DND-41 (cell line): ENCODE measurements around the gene NINL.

Source experiments
- ATAC-seq: fragments of 200-7000 bp; cut with Tn5 transposase; 3 replicates; pipeline ENCODE4 v1.9.1; 2021; ENCODE audit warnings: low read depth; ENCODE audit not compliant: insufficient read depth
- DNase-seq: peaks from one replicate; pipeline ENCODE4 v3.0.0-alpha.2; 2020
- H2AFZ ChIP-seq: 2 replicates; pipeline ENCODE4 v1.6.0; 2012; ENCODE audit warnings: low read depth, low read length
- H3K27ac ChIP-seq: 2 replicates; pipeline ENCODE4 v1.5.1; 2012; ENCODE audit warnings: low read length, inconsistent platforms
- H3K27me3 ChIP-seq: fragments of 200-600 bp; sonication (generic); 2 replicates; pipeline ENCODE4 v1.6.0; 2012; ENCODE audit warnings: low read length, mild to moderate bottlenecking, inconsistent platforms; ENCODE audit not compliant: insufficient read depth, poor library complexity
- H3K36me3 ChIP-seq: 2 replicates; pipeline ENCODE4 v1.5.1; 2012; ENCODE audit warnings: low read length, inconsistent platforms; ENCODE audit not compliant: insufficient read depth
- H3K4me1 ChIP-seq: 2 replicates; pipeline ENCODE4 v1.5.1; 2012; ENCODE audit warnings: mild to moderate bottlenecking, low read length; ENCODE audit not compliant: insufficient read depth
- H3K4me2 ChIP-seq: 2 replicates; pipeline ENCODE4 v1.6.0; 2012; ENCODE audit warnings: mild to moderate bottlenecking, moderate library complexity, low read length, inconsistent platforms; ENCODE audit not compliant: insufficient read depth
- H3K4me3 ChIP-seq, 2 experiments: fragments of 200-600 bp in 1 of 2; shearing (Covaris generic) in 1 of 2; 2 replicates each; pipeline ENCODE4 v1.5.1; 2012 to 2016; ENCODE audit warnings: inconsistent platforms in 2 of 2, low read length in 2 of 2, mild to moderate bottlenecking in 2 of 2, low read depth in 1 of 2, moderate library complexity in 1 of 2
- H3K79me2 ChIP-seq: 2 replicates; pipeline ENCODE4 v1.6.0; 2012; ENCODE audit warnings: low read length, inconsistent platforms; ENCODE audit not compliant: insufficient read depth
- H3K9ac ChIP-seq: 2 replicates; pipeline ENCODE4 v1.6.0; 2012; ENCODE audit warnings: low read depth, mild to moderate bottlenecking, inconsistent platforms, low read length, moderate library complexity
- H3K9me3 ChIP-seq: 2 replicates; pipeline ENCODE4 v1.5.1; 2012; ENCODE audit warnings: low read length, moderate library complexity, mild to moderate bottlenecking, inconsistent platforms; ENCODE audit not compliant: insufficient read depth, severe bottlenecking
- H4K20me1 ChIP-seq: 2 replicates; pipeline ENCODE4 v1.6.0; 2012; ENCODE audit warnings: low read length; ENCODE audit not compliant: insufficient read depth
- CTCF ChIP-seq: IDR thresholded peaks from 2 replicates; pipeline ENCODE4 v1.5.1; 2012; ENCODE audit warnings: borderline replicate concordance, low read length, moderate library complexity, mild to moderate bottlenecking; ENCODE audit not compliant: poor library complexity, severe bottlenecking; ENCODE audit errors: extremely low read depth
- EZH2 ChIP-seq: IDR thresholded peaks from 3 replicates; pipeline ENCODE4 v1.6.1; 2012; ENCODE audit warnings: borderline replicate concordance, low read depth, mild to moderate bottlenecking, moderate library complexity, low read length, inconsistent platforms; ENCODE audit not compliant: severe bottlenecking

The NINL gene

GRCh38 chr20:25514195-25514594 is 71.1 kb downstream of the NINL start:
- no peak overlapping the region for H3K4me3 ChIP-seq
- no peaks in the 10 kb centered on the region for H3K4me1 ChIP-seq
- no peak overlapping the region for H3K27ac ChIP-seq
- H4K20me1 ChIP-seq, result no peaks in the 10 kb centered on the region
- TF ChIP-seq EZH2, result no peak
- TF ChIP-seq CTCF, result no peak
- no peak overlapping the region for H2AFZ ChIP-seq
- H3K4me2 ChIP-seq, result no peak overlapping the region
- H3K9me3 ChIP-seq, result peaks cover 43% of the 10 kb centered on the region
- H3K9ac ChIP-seq, result no peak overlapping the region
- H3K27me3 ChIP-seq, result no peaks in the 10 kb centered on the region
- 0 out of 2 replicates have a peak, but pooled peaks cover 1% of the 10 kb centered on the region for H3K79me2 ChIP-seq
- DNase-seq (no peak), ATAC-seq (no peak)
- peaks cover 90% of the 10 kb centered on the region for H3K36me3 ChIP-seq

GRCh38 chr20:25512709-25513108 is 72.6 kb downstream of the NINL start:
- no peak overlapping the region for H2AFZ ChIP-seq
- H3K27ac ChIP-seq, result no peak overlapping the region
- H3K4me1 ChIP-seq, result no peaks in the 10 kb centered on the region
- 0 out of 2 replicates have a peak, but pooled peaks cover 1% of the 10 kb centered on the region for H3K79me2 ChIP-seq
- peaks cover 41% of the 10 kb centered on the region for H3K9me3 ChIP-seq
- H3K4me2 ChIP-seq, result no peak overlapping the region
- DNase-seq (no peak), ATAC-seq (no peak)
- TF ChIP-seq CTCF (no peak), EZH2 (no peak)
- peaks cover 95% of the 10 kb centered on the region for H3K36me3 ChIP-seq
- no peaks in the 10 kb centered on the region for H3K27me3 ChIP-seq
- H4K20me1 ChIP-seq, result no peaks in the 10 kb centered on the region
- H3K9ac ChIP-seq, result no peak overlapping the region
- H3K4me3 ChIP-seq, result no peak overlapping the region

DNA sequence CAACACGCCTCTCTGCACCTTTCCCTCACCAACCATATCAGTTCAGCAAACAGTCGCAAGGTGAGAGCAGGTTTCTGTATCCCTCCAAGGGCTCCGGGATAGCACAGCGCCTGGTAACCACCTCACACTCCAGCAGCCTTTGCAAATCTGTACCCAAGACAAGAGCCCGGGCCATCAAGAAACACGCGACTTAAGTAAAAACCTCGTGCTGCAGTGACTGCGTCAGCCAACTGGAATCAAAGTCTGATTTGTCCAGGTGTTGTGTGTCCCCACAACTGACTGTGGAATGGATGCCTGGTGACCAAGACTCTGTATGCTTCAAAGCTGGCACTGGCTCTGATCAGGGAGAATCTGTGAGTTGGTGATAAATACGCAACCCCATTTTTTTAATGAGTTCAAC is 74.1 kb downstream of the NINL start:
- H3K27me3 ChIP-seq, result no peaks in the 10 kb centered on the region
- no peak overlapping the region for H2AFZ ChIP-seq
- TF ChIP-seq CTCF (no peak), EZH2 (no peak)
- peaks cover 92% of the 10 kb centered on the region for H3K36me3 ChIP-seq
- H3K27ac ChIP-seq, result no peak overlapping the region
- no peaks in the 10 kb centered on the region for H3K79me2 ChIP-seq
- DNase-seq (no peak), ATAC-seq (no peak)
- no peaks in the 10 kb centered on the region for H4K20me1 ChIP-seq
- H3K4me2 ChIP-seq, result no peak overlapping the region
- peaks cover 29% of the 10 kb centered on the region for H3K9me3 ChIP-seq
- no peak overlapping the region for H3K9ac ChIP-seq
- H3K4me1 ChIP-seq, result no peaks in the 10 kb centered on the region
- H3K4me3 ChIP-seq, result no peak overlapping the region

GRCh38 chr20:25510721-25511120 is 74.6 kb downstream of the NINL start:
- Histone ChIP-seq H3K36me3 (peaks cover 87% of the 10 kb centered on the region), H3K9ac (no peak overlapping the region), H3K4me2 (no peak overlapping the region), H2AFZ (no peak overlapping the region), H3K4me1 (no peaks in the 10 kb centered on the region), H4K20me1 (no peaks in the 10 kb centered on the region), H3K27me3 (no peaks in the 10 kb centered on the region), H3K4me3 (no peak overlapping the region), H3K27ac (no peak overlapping the region), H3K9me3 (peaks cover 25% of the 10 kb centered on the region), H3K79me2 (no peaks in the 10 kb centered on the region)
- TF ChIP-seq EZH2 (no peak), CTCF (no peak)
- ATAC-seq, result no peak
- DNase-seq, result no peak
